Left hindlimb (tissue), 1 donor: ENCODE data around the gene PDIA5.

Source experiments
- DNase-seq: peaks from one replicate; pipeline ENCODE4 v3.0.0-alpha.2; 2018

PDIA5 gene

GRCh38 chr3:123188058-123188457, 121.2 kb downstream of the PDIA5 start:
- no peak for DNase-seq

DNA sequence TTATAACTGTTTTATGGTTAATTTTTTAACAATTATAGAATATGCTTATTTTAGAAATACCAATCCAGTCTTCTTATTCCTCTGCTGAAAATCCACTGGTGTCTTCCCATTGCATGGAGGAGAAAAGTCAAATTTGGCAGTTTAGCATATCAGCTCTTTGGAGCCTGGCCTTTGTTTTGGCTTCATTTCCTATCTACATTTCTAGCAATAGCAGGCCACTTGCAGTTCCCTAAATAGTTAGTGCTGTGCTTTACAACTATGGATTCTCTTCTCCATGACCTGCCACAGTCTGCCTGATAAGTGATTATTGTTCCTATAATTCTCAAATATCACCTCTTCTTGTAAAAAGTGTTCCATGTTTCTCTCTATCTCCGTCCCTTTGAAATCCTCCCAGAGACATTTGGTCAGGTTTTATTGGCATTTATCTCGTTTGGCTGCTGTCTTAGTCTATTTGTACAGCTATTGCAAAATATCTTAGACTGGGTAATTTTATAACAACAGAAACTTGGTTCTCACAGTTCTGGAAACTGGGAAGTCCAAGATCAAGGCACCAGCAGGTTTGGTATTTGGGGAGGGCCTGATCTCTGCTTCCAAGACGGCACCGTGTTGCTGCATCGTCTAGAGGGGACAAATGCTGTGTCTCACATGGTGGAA, 126.8 kb downstream of the PDIA5 start:
- no peak for DNase-seq

- DNase-seq, result no peak
These were observed 127.7 kb downstream of the PDIA5 start for GRCh38 chr3:123194552-123194951.

- DNase-seq, result no peak
These were observed 131.5 kb downstream of the PDIA5 start for GRCh38 chr3:123198372-123198771.

- no peak for DNase-seq
These were observed 134.4 kb downstream of the PDIA5 start for GRCh38 chr3:123201223-123201556.

GRCh38 chr3:123201557-123202427, 135.0 kb downstream of the PDIA5 start, which contains the start of gene SEC22A:
TSS of gene SEC22A (plus strand) at chr3:123201943. CDS start at chr3:123209218, 7,275 bp downstream.
- peak; percentile 96 for DNase-seq

- DNase-seq, result no peak
These were observed 135.6 kb downstream of the PDIA5 start for GRCh38 chr3:123202451-123202850.
